SK-N-SH (cell line): ENCODE data around the gene TUNAR.

Experiments
- CHD2 ChIP-seq: fragments of 150-350 bp; IDR thresholded peaks from 2 replicates; pipeline ENCODE4 v1.6.1; 2018; ENCODE audit warnings: low read length; ENCODE audit not compliant: partially characterized antibody
- CTCF ChIP-seq: fragments of 200-600 bp; sonication (generic); IDR thresholded peaks from 2 replicates; pipeline ENCODE4 v1.6.1; 2017; ENCODE audit warnings: antibody characterized with exemption, mild to moderate bottlenecking, moderate library complexity
- EP300 ChIP-seq, 2 experiments: IDR thresholded peaks; 2 replicates each; pipeline versions ENCODE4 v1.4.0 to v1.6.1; 2012; ENCODE audit warnings: borderline replicate concordance in 1 of 2, low read depth in 1 of 2, low read length in 1 of 2
- FOSL2 ChIP-seq: IDR thresholded peaks from 2 replicates; pipeline ENCODE4 v1.4.0; 2012; ENCODE audit warnings: low read depth, mild to moderate bottlenecking, moderate library complexity, borderline replicate concordance
- FOXM1 ChIP-seq: IDR thresholded peaks from 2 replicates; pipeline ENCODE4 v1.4.0; 2012; ENCODE audit warnings: low read depth, mild to moderate bottlenecking
- GABPA ChIP-seq: IDR thresholded peaks from 2 replicates; pipeline ENCODE4 v1.4.0; 2012; ENCODE audit warnings: low read depth, mild to moderate bottlenecking
- POLR2AphosphoS5 ChIP-seq: IDR thresholded peaks from 2 replicates; pipeline ENCODE4 v1.6.1; 2012; ENCODE audit warnings: low read depth, low read length
- RFX5 ChIP-seq: IDR thresholded peaks from 2 replicates; pipeline ENCODE4 v1.6.1; 2012; ENCODE audit warnings: mild to moderate bottlenecking, improper control_type of control experiment, low read length
- SIN3A ChIP-seq: IDR thresholded peaks from 2 replicates; pipeline ENCODE4 v1.6.1; 2012; ENCODE audit warnings: low read depth, mild to moderate bottlenecking, low read length, moderate library complexity, borderline replicate concordance
- TCF12 ChIP-seq: IDR thresholded peaks from 2 replicates; pipeline ENCODE4 v1.4.0; 2012
- USF2 ChIP-seq: fragments of 150-350 bp; IDR thresholded peaks from 2 replicates; pipeline ENCODE4 v1.6.1; 2017; ENCODE audit warnings: antibody characterized with exemption, low read length, low read depth, borderline replicate concordance
- YY1 ChIP-seq: IDR thresholded peaks from 2 replicates; pipeline ENCODE4 v1.4.0; 2012; ENCODE audit warnings: low read depth, mild to moderate bottlenecking
- TF ChIP-seq, protein P1 (sequence below): IDR thresholded peaks from 2 replicates; pipeline ENCODE4 v1.4.0; 2012; ENCODE audit warnings: low read depth
- TF ChIP-seq, protein P2 (sequence below): IDR thresholded peaks from 2 replicates; pipeline ENCODE4 v1.6.1; 2012; ENCODE audit warnings: mild to moderate bottlenecking, low read depth, low read length, moderate library complexity

GRCh38 chr14:95922080-95922479 is 45.4 kb downstream of the TUNAR start:
- TF ChIP-seq CTCF (no peak), YY1 (no peak), SIN3A (no peak), POLR2AphosphoS5 (no peak), USF2 (no peak), FOSL2 (no peak), EP300 (IDR thresholded peaks at IDR 0.05; ENCODE audit: borderline replicate concordance in 1 of 2, low read depth in 1 of 2, low read length in 1 of 2) (no peak), CHD2 (no peak), RFX5 (no peak), GABPA (no peak), TCF12 (no peak), FOXM1 (no peak)
- TF ChIP-seq, protein P1, sequence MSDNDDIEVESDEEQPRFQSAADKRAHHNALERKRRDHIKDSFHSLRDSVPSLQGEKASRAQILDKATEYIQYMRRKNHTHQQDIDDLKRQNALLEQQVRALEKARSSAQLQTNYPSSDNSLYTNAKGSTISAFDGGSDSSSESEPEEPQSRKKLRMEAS, result no peak
- TF ChIP-seq, protein P2, sequence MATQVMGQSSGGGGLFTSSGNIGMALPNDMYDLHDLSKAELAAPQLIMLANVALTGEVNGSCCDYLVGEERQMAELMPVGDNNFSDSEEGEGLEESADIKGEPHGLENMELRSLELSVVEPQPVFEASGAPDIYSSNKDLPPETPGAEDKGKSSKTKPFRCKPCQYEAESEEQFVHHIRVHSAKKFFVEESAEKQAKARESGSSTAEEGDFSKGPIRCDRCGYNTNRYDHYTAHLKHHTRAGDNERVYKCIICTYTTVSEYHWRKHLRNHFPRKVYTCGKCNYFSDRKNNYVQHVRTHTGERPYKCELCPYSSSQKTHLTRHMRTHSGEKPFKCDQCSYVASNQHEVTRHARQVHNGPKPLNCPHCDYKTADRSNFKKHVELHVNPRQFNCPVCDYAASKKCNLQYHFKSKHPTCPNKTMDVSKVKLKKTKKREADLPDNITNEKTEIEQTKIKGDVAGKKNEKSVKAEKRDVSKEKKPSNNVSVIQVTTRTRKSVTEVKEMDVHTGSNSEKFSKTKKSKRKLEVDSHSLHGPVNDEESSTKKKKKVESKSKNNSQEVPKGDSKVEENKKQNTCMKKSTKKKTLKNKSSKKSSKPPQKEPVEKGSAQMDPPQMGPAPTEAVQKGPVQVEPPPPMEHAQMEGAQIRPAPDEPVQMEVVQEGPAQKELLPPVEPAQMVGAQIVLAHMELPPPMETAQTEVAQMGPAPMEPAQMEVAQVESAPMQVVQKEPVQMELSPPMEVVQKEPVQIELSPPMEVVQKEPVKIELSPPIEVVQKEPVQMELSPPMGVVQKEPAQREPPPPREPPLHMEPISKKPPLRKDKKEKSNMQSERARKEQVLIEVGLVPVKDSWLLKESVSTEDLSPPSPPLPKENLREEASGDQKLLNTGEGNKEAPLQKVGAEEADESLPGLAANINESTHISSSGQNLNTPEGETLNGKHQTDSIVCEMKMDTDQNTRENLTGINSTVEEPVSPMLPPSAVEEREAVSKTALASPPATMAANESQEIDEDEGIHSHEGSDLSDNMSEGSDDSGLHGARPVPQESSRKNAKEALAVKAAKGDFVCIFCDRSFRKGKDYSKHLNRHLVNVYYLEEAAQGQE, result no peak
